HG03108 (cell line): ENCODE data around the gene DAAM1.

Experiments used
- ATAC-seq: cut with Tn5 transposase; IDR thresholded peaks from one replicate; pipeline ENCODE4 v1.9.1; 2021; ENCODE audit warnings: moderate library complexity; ENCODE audit not compliant: unreplicated experiment

DAAM1 gene

GRCh38 chr14:59187118-59187517, 1.3 kb upstream of the DAAM1 start:
- no peak for ATAC-seq

GRCh38 chr14:59187802-59188460, 536 bp upstream of the DAAM1 start:
- peak; percentile 6 for ATAC-seq

- peak; percentile 9 for ATAC-seq
Observed at GRCh38 chr14:59189091-59189785, 771 bp downstream of the DAAM1 start.

- peak; percentile 43 for ATAC-seq
Observed at GRCh38 chr14:59189786-59190368, 1.4 kb downstream of the DAAM1 start.

GRCh38 chr14:59190372-59190771, 1.9 kb downstream of the DAAM1 start:
- ATAC-seq = peak; percentile 1

GRCh38 chr14:59195912-59196311, 7.4 kb downstream of the DAAM1 start:
- ATAC-seq = no peak

- no peak for ATAC-seq
Observed at GRCh38 chr14:59197695-59198262, 9.3 kb downstream of the DAAM1 start.

- ATAC-seq = no peak
Observed at GRCh38 chr14:59199205-59199604, 10.7 kb downstream of the DAAM1 start.

- ATAC-seq = no peak
Observed at GRCh38 chr14:59199614-59200013, 11.1 kb downstream of the DAAM1 start.

GRCh38 chr14:59200195-59200594, 11.7 kb downstream of the DAAM1 start:
- no peak for ATAC-seq

GRCh38 chr14:59202031-59202430, 13.6 kb downstream of the DAAM1 start:
- no peak for ATAC-seq

GRCh38 chr14:59204305-59204704, 15.8 kb downstream of the DAAM1 start:
- ATAC-seq = no peak

- ATAC-seq = no peak
Observed at GRCh38 chr14:59206892-59207291, 18.4 kb downstream of the DAAM1 start.

GRCh38 chr14:59207506-59207933, 19.1 kb downstream of the DAAM1 start:
- no peak for ATAC-seq

- no peak for ATAC-seq
Observed at GRCh38 chr14:59208224-59208814, 19.9 kb downstream of the DAAM1 start.

GRCh38 chr14:59208954-59209353, 20.5 kb downstream of the DAAM1 start:
- no peak for ATAC-seq

- no peak for ATAC-seq
Observed at GRCh38 chr14:59210621-59211020, 22.2 kb downstream of the DAAM1 start.

GRCh38 chr14:59213368-59214315, 25.2 kb downstream of the DAAM1 start:
- ATAC-seq = no peak

GRCh38 chr14:59214702-59215302, 26.3 kb downstream of the DAAM1 start:
- no peak for ATAC-seq

GRCh38 chr14:59215322-59215721, 26.9 kb downstream of the DAAM1 start:
- no peak for ATAC-seq
